SK-N-MC (cell line): Measurements from ENCODE around the gene SMTN.

ENCODE experiments used
- EZH2 ChIP-seq: fragments of 200-600 bp; sonication (generic); IDR thresholded peaks from one replicate; pipeline ENCODE4 v1.6.1; 2017; ENCODE audit warnings: antibody characterized with exemption
- POLR2AphosphoS5 ChIP-seq: IDR thresholded peaks from 2 replicates; pipeline ENCODE4 v1.6.1; 2012; ENCODE audit warnings: mild to moderate bottlenecking, low read depth, low read length, borderline replicate concordance

DNA sequence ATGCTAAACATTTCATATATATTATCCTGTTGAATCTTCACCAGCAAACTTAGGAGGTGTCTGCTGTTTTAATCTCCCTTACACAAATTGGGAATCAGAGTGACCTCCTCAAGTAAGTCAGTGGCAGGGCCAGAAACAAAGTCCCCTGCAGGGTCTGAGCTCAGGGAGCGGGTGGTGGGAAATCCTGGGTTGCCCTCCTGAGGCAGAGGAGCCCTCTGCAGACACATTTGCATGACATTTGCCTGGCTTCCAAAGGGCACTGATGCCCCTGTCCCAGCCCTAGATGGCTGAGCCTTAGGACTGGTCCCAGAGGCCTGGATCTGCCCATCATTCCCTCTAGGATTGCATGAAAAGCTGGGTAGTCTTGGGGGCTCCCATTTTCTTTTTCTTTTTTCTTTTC, 39.5 kb downstream of the SMTN start:
- TF ChIP-seq POLR2AphosphoS5 (no peak), EZH2 (no peak)
